ENCODE data around the gene ERCC1.
A peak's percentile ranks its signal among the peaks of the same experiment; 100 is the strongest.

The ERCC1 gene

DNA sequence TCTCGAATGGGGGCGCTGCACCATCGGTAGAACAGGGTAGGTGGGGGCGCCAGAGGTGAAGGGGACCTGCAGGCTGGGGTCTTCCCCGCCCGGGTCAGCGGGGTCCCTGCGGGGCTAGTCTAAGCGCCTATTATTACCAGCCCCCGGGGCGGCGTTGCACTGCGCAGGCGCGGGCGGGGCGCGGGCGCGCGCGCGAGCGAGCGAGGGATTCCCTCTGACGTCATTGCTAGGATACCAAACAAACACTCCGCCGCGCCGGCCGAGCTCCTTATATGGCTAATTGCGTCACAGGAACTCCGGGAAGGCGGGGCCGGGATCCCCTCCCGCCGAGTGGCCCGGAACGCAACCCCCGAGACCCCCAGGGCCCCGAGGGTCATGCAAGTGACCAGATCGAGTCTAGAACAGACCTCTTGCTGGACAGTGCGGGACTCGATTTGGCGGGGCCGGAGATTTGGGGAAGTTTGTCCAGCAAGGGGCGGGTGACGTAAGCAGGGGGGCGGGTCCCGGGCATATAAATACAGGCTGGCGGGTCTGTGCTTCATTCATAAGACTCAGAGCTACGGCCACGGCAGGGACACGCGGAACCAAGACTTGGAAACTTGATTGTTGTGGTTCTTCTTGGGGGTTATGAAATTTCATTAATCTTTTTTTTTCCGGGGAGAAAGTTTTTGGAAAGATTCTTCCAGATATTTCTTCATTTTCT lies 43.9 kb upstream of the ERCC1 start, which contains the start of gene FOSB:
Gene FOSB, plus strand, starts transcription at position 541 of the 703 bp plus-strand sequence. CDS start 591 bp downstream, outside the sequence.
- DNase-seq (ENCODE audit: low spot score): peak; percentile 91
- ChIA-PET CTCF (interaction anchor here (0.8 to 2.9 kb wide), 5 partner anchors 12 to 66 kb away, joined by 3 to 23 read pairs (median 5); no protein-coding TSS in a partner anchor), POLR2A (ENCODE audit: low non-redundant PET) (interaction anchor here (0.6 to 3.0 kb wide), 5 partner anchors 10 to 28 kb away, joined by 4 to 14 read pairs (median 6); no protein-coding TSS in a partner anchor)
- peak within 1 kb of the TSS; percentile 96 for H3K27ac ChIP-seq
- TF ChIP-seq, protein P1, sequence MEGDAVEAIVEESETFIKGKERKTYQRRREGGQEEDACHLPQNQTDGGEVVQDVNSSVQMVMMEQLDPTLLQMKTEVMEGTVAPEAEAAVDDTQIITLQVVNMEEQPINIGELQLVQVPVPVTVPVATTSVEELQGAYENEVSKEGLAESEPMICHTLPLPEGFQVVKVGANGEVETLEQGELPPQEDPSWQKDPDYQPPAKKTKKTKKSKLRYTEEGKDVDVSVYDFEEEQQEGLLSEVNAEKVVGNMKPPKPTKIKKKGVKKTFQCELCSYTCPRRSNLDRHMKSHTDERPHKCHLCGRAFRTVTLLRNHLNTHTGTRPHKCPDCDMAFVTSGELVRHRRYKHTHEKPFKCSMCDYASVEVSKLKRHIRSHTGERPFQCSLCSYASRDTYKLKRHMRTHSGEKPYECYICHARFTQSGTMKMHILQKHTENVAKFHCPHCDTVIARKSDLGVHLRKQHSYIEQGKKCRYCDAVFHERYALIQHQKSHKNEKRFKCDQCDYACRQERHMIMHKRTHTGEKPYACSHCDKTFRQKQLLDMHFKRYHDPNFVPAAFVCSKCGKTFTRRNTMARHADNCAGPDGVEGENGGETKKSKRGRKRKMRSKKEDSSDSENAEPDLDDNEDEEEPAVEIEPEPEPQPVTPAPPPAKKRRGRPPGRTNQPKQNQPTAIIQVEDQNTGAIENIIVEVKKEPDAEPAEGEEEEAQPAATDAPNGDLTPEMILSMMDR (conservative IDR thresholded peaks at IDR 0.05; ENCODE audit: low read depth): no peak

DNA sequence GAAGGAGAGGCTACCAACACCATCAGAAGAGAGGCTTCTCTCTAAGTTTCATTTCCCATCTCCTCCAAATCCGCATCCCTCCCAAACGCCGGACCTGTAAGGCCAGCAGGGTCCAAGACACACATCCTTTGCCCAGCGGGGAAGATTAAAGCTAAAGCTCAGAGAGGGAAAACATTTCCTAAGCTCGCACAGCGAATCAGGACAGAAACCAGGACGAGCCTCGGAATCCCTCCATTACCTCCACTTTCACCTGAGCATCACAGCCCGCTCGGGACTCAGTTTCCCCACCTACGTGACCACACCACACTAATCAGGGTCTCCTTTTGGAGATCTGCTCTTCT lies 43.4 kb upstream of the ERCC1 start:
- ChIA-PET POLR2A (ENCODE audit: low non-redundant PET) (interaction anchor here (0.6 to 3.0 kb wide), 4 partner anchors 10 to 28 kb away, joined by 4 to 14 read pairs (median 5); no protein-coding TSS in a partner anchor), CTCF (interaction anchor here (1.0 to 2.9 kb wide), 4 partner anchors 12 to 65 kb away, joined by 3 to 23 read pairs (median 8); no protein-coding TSS in a partner anchor)
- TF ChIP-seq, protein P1 (conservative IDR thresholded peaks at IDR 0.05; ENCODE audit: low read depth): no peak
- peak overlapping the region; percentile 96 for H3K27ac ChIP-seq
- DNase-seq (ENCODE audit: low spot score): no peak

DNA sequence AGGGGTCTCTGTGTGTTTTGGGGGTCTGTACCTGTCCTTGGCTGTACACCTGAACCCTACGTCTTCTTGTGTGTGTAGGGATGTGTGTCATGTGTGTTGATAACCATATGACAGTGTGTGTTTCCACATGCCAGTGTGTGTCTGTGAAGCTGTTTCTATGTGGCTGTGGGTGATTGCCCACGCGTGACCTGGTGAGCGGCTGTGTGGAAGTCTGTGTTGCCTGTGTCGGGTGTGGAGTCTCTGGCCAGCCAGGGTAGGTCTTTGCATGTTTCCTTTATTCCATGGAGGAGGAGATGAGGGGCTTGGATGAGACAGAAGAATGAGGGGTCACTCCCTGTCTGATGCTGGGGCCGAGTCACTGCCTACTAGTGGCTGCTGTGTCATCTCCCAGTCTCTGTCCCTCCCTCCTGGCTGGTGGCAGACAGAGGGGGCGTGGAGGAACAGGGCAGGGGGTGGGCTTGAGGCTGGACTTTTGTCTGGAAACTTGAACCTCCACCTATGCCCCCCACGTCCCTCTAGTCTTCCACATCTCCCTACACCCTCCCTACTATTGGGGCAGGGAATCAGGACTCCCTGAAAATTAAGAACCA lies 41.2 kb upstream of the ERCC1 start:
- DNase-seq (ENCODE audit: low spot score): no peak
- POLR2A ChIA-PET (ENCODE audit: low non-redundant PET): no interaction called here
- CTCF ChIA-PET: interaction anchor here (0.9 kb wide), 1 partner anchor 20 kb away, joined by 3 read pairs; no protein-coding TSS in a partner anchor
- no peak overlapping the region for H3K27ac ChIP-seq
- TF ChIP-seq, protein P1 (conservative IDR thresholded peaks at IDR 0.05; ENCODE audit: low read depth): no peak

DNA sequence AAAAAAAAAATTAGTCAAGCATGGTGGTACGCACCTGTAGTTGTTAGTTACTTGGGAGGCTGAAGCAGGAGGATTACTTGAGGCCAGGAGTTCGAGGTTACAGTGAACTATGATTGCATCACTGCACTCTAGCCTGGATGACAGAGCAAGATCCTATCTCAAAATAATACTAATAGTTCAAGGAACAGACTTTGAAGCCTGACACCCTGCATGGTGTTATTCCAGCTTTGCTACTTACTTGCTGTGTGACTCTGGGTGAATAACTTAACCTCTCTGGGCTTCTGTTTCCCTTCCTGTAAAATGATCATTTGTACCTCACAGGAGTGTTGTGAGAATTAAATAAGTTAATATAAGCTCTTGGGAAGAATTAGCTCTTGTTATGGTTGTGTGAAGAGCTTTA lies 40.6 kb upstream of the ERCC1 start:
- POLR2A ChIA-PET (ENCODE audit: low non-redundant PET): interaction anchor here (0.6 kb wide), 1 partner anchor 216 kb away, joined by 6 read pairs; no protein-coding TSS in a partner anchor
- H3K27ac ChIP-seq: no peak overlapping the region
- DNase-seq (ENCODE audit: low spot score): no peak
- CTCF ChIA-PET: interaction anchor here (0.5 to 0.9 kb wide), 2 partner anchors 19 to 233 kb away, joined by 3 to 5 read pairs; no protein-coding TSS in a partner anchor
- TF ChIP-seq, protein P1 (conservative IDR thresholded peaks at IDR 0.05; ENCODE audit: low read depth): no peak

DNA sequence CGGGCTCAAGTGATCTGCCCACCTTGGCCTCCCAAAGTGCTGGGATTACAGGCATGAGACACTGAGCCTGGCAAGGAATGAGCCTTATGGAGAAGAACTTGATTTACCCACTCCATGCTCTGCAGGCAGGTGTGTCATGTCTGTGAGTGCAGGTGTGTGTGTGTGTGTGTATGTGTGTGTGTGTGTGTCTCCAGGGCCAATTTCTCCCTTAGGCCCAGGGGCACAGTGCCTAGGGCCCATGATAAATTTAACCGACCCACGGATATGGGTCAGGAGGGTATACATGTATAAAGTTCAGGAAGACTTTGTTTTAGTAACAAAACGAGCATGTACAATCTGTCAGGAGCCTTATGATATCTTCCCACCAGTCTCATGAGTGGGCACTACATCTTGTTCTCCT lies 39.5 kb upstream of the ERCC1 start:
- H3K27ac ChIP-seq: no peak overlapping the region
- no peak for DNase-seq (ENCODE audit: low spot score)
- ChIA-PET CTCF (no interaction called here), POLR2A (ENCODE audit: low non-redundant PET) (no interaction called here)
- TF ChIP-seq, protein P1 (conservative IDR thresholded peaks at IDR 0.05; ENCODE audit: low read depth): no peak

DNA sequence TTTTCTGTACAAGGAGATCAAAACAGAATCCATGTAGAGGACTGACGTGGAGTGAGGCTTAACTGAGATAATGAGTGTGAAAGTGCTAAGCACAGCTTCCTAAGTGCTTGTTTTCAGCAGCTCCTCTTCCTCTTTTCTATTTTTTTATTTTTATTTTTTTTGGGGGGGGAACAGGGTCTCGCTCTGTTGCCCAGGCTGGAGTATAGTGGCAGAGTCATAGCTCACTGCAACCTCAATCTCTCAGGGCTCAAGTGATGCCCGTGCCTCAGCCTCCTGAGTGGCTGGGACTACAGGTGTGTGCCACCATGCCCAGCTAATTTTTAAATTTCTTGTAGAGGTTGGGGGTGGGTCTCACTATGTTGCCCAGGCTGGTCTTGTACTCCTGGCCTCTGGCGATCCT lies 38.5 kb upstream of the ERCC1 start:
- CTCF ChIA-PET: no interaction called here
- POLR2A ChIA-PET (ENCODE audit: low non-redundant PET): interaction anchor here (0.6 kb wide), 1 partner anchor 168 kb away, joined by 3 read pairs; no protein-coding TSS in a partner anchor

More for the DNA sequence above, 38.5 kb upstream of the ERCC1 start:
- no peak for DNase-seq (ENCODE audit: low spot score)
- TF ChIP-seq, protein P1 (conservative IDR thresholded peaks at IDR 0.05; ENCODE audit: low read depth): no peak
- H3K27ac ChIP-seq: no peak overlapping the region
